Measurements from ENCODE around the gene TMEM144.
"Not testable (repeated sequence)": the region's sequence is repeated elsewhere in the genome, so short reads cannot be mapped to it uniquely, and the experiment has no call there.

- TF ChIP-seq CTCF, POLR2A (IDR thresholded peaks at IDR 0.05): not testable (repeated sequence)
Observed at GRCh38 chr4:158224999-158225398, 14.7 kb downstream of the TMEM144 start.

All from adrenal gland (tissue), 5 donors.